AG09319 (cell line): ENCODE measurements around the gene MICAL3.
"Not testable (repeated sequence)": the region's sequence is repeated elsewhere in the genome, so short reads cannot be mapped to it uniquely, and the experiment has no call there.

Experiments used
- DNase-seq: peaks from one replicate; pipeline ENCODE4 v3.0.0-alpha.2; 2010; ENCODE audit warnings: low read depth; ENCODE audit errors: extremely low read depth
- CTCF ChIP-seq: IDR thresholded peaks from 2 replicates; pipeline ENCODE4 v1.5.1; 2011; ENCODE audit warnings: low read depth, mild to moderate bottlenecking, inconsistent platforms, low read length, moderate library complexity

MICAL3 gene

GRCh38 chr22:18068381-18068988 is 44.1 kb upstream of the MICAL3 start:
- DNase-seq: no peak
- no peak for TF ChIP-seq CTCF

- no peak for TF ChIP-seq CTCF
- DNase-seq: no peak
These were observed 43.4 kb upstream of the MICAL3 start for GRCh38 chr22:18067548-18068341.

- no peak for DNase-seq
- no peak for TF ChIP-seq CTCF
These were observed 42.8 kb upstream of the MICAL3 start for GRCh38 chr22:18067121-18067520.

GRCh38 chr22:18066181-18066859 is 42.0 kb upstream of the MICAL3 start:
- no peak for DNase-seq
- TF ChIP-seq CTCF: no peak

GRCh38 chr22:18065256-18065655 is 40.9 kb upstream of the MICAL3 start:
- no peak for DNase-seq
- no peak for TF ChIP-seq CTCF

- TF ChIP-seq CTCF: no peak
These were observed 40.3 kb upstream of the MICAL3 start for GRCh38 chr22:18064636-18065035.

GRCh38 chr22:18063715-18064114 is 39.4 kb upstream of the MICAL3 start:
- not testable (repeated sequence) for DNase-seq

More at GRCh38 chr22:18064636-18065035, 40.3 kb upstream of the MICAL3 start:
- DNase-seq: no peak
